Dermis blood vessel endothelial cell (primary cell): Measurements from ENCODE around the gene KIAA0319L. TPM values are rescaled to one million over a fixed set of nuclear protein-coding genes. Genes with fewer than 3 reads are reported as not detected.
A peak's percentile ranks its signal among the peaks of the same experiment; 100 is the strongest.

Experiments used
- DNase-seq: peaks from one replicate; pipeline ENCODE4 v3.0.0; 2010
- total RNA-seq: library from RNA; depleted of rRNA; stranded (reverse); fragments of >200 nt; gene quantifications from 2 replicates; pipeline ENCODE4 v1.2.3, GENCODE V29; 2014

The KIAA0319L gene
- total RNA-seq, 1 donor from 2014 or later = 80.5 TPM

DNA sequence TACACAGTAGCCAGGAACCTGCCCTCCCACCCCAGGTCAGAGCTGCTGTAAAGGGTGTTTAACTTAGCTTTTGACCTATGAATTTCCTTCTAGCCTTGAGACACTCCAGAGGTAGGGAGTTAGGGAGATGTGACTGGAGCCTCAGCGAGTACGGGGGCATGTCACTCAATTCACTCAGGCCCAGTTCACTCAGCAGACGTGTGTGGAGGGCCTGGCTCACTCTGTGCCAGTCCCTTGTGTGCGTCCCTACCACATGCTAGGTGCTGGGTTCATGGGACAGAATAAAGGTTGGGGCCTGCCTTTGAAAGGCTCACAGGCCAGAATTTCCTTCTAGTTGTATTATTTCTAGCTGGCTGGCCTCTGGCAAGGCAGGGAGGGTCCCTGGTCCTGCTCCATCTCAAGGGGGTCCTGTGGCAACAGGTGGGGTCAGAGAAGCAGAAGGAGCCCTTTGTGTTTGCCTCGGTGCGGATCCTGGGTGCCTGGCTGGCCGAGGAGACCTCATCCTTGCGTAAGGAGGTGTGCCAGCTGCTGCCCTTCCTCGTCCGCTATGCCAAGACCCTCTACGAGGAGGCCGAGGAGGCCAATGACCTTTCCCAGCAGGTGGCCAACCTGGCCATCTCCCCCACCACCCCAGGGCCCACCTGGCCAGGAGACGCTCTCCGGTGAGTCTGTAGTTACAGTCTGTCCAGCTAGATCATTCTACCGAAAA, 4.9 kb upstream of the KIAA0319L start:
- DNase-seq = no peak

DNA sequence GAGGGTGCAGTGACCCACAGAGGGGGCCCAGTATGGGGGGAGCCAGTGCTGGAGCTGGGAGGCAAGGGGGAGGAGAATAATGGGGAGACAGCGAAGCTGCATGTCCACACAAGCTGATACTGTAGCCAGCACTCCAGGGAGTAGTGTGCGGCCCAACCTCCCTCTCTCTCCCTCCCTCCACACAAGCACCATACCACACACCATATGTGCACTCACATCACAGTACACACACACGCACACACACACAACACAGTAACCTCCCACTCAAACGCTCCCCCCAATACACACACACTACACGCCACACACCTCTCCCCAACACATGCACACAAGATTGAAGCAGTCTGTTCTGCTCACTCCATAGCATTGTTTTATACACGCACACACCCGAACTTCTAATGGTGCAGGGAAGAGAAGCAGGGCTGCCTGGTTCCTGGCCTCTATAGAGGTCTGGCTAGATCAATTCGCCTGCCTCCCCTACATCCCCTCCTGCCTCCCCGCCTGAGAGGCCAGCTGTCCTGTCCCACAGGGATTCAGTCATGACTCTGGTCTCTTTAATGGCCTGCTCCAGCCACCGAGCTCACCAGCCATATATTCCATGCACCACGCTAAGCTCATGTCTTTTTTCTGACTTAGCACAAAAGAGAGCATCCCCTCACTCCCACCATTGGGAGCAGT, 4.2 kb upstream of the KIAA0319L start:
- no peak for DNase-seq

DNA sequence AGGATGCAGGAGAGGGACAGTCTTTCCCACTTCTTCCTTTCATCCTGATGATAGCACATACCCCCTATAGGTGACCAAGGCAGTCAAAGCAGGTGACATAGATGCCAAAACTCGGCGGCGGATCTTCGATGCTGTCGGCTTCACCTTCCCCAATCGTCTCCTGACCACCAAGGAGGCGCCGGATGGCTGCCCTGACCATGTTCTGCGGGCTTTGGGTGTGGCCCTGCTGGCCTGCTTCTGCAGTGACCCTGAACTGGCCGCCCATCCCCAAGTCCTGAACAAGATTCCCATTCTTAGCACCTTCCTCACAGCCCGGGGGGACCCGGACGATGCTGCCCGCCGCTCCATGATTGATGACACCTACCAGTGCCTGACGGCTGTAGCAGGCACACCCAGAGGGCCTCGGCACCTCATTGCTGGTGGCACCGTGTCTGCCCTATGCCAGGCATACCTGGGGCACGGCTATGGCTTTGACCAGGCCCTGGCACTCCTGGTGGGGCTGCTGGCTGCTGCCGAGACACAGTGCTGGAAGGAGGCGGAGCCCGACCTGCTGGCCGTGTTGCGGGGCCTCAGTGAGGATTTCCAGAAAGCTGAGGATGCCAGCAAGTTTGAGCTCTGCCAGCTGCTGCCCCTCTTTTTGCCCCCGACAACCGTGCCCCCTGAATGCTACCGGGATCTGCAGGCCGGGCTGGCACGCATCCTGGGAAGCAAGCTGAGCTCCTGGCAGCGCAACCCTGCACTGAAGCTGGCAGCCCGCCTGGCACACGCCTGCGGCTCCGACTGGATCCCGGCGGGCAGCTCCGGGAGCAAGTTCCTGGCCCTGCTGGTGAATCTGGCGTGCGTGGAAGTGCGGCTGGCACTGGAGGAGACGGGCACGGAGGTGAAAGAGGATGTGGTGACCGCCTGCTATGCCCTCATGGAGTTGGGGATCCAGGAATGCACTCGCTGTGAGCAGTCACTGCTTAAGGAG, 3.3 kb upstream of the KIAA0319L start:
- no peak for DNase-seq

DNA sequence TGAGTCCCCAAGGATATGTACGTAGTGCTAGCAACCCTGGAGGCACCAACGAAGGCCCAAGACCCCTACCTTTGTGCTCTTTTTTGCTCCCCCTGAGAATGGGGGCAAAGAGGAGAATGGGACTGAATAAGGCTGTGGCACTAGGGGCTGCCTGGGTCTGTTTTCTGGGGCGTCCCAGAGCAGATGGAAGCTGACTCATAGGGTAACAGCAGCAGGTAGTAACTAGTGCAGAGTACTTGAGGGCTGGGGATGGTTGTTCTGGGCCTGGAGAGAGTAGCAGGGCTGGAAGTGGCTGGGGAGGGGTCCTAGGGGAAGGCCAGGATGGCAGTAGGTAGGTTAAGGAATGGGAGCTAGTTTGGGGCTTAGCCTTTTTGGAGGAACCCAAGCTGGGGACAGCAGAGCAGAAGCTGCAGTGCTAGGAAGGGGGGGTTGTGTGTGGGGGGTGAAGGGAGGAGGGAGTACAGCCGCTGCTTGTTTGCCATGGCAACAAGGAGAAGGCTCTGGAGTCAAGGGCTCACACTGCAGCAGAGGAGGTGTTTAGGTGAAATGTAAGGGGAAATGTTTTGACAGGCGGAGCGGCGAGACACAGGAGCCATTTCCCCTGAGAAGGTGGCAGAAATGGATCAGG, 2.2 kb upstream of the KIAA0319L start:
- DNase-seq = no peak

DNA sequence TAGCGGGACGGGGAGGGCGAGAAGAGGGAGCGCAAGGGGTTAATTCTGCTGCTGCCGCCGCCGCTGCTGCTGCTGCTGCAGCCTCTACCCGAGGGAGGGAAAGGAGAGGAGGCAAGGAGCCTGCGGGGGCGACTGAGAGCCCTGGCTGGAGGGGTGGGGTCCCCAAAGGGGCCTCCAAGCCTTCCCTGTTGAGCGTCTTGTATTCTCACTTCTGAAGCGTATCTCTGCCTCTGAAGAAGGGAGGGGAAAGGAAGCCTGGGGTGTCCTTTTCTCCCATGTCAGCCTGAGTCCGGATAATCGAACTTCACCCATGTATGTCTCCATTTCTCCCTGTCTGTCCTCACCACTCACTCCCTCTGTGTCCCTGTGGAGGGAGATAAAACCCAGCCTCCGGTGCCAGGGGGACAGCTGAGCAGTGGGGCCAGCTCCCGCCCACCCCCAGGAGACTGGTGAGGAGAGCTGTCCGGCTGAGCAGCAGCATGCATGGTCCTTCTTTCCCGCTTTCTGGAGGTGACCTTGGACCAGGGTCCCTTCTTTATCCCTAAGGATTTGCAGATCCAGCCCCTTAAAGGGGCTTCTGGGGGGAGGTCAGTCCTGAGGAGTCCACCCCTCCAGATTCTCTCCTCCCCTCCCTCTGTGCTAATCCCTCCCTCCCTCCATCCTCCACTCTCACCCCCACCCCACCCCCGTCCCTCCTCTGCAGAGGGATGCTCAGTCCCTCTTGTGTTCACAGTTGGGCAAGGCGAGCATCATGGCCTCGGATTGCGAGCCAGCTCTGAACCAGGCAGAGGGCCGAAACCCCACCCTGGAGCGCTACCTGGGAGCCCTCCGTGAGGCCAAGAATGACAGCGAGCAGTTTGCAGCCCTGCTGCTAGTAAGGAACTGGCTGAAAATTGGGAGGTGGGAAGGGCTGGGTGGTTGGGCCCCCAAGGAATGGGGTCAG, 1.4 kb upstream of the KIAA0319L start:
- no peak for DNase-seq

DNA sequence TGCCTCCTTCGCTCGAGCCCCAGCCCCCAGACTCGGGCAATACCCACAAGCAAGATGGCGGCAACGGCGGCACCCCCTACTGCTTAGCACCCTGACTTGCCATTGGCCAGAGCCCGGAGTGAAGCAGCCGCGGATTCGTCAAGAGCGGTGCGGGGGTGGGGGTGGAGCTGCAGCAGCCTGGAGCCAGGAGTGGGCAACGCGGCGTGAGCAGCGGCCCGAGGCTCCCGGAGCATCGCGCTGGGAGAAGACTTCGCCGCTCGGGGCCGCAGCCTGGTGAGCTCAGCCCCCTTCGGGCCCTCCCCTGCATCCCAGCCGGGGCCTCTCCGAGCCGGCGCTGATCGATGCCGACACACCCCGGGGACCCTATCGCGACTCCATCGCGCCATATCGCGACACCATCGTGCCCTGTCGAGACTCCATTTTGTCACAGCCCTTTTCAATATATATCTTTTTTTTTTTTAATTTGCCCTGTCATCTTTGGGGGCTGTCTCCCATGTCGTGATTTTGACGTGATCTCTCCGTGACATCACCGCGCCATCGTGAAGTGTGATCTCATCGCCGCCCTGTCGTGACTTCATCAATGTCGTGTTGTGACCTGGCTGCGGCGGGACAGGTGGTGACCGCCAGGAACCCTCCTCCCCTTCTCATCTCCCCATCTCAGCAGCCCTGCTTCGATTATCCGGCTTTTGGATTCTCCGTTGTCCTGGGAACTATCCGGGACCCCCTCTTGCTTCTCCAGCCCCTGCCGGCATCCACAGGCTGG, 589 bp upstream of the KIAA0319L start, which contains the start of gene NCDN:
Gene NCDN (plus strand): TSS at position 189 of the 763 bp plus-strand sequence. CDS start 392 bp downstream, at position 581.
- DNase-seq = peak; percentile 99

DNA sequence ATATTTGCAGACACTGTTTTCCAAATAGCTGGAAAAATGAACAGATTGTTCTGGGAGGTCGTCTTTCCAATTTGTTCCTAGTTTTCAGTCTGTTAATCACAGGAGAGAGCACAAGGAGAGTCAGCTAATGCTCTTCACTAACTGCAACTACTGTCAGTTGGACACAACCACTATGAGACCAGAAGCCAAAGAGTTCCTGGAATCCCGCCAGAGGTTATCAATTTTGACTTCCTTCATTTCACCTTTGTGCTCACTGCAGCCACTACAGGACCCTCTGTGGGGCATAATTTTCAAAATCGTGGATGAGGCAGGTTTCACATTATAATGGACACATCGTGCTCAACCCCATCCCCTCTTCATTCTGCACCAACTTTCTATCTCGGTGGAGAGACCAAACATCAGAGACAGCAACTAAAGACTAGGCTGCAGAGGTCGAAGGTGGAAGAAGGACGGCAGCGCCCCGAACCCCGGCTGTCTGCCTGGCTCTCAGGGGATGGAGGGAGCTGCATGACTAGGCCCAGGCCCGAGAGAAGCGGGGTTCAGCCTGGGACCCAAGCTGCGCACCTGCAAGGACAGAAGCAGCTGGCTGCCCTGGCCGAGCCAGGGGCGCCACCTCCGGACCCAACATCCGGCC, 602 bp downstream of the KIAA0319L start:
- no peak for DNase-seq

DNA sequence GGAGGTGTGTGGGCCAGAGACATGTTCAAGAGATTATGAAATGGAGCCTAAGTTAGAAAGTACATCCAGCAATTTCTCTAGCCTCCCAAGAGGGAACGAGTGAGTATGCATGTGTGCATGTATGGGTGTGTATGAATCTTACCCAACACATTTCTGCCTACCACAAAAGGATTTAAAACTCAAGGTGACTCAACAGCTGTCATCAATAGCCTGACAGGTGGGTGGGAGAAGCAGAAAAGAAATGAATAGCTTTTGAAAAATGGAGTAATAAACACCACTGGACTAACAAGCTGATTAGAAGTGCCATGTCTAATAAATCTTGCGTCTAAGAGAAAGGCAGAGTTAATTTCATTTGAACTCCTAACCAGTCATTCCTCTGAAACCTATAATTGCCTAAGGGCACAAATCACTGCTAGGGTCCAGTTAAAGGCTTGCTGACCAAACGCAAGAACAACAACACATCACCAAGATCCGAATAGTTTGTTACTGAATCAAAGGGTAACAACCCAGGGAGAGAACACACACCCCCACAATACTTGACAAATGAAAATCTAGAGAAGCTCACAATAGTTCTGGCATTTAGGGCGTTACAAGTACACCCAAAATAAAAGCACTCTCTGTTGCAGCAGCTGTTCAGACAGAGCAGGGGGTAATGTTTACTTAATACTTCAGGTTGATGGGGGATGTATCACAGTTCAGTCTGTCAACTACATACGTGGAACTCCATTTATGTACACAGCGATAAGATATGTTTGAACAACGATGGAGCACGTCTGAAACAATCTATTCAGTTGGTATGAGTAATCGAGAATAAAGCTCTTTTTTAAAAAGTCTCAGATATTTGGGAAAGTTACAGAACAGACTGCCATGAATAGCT, 1.4 kb downstream of the KIAA0319L start:
- no peak for DNase-seq

DNA sequence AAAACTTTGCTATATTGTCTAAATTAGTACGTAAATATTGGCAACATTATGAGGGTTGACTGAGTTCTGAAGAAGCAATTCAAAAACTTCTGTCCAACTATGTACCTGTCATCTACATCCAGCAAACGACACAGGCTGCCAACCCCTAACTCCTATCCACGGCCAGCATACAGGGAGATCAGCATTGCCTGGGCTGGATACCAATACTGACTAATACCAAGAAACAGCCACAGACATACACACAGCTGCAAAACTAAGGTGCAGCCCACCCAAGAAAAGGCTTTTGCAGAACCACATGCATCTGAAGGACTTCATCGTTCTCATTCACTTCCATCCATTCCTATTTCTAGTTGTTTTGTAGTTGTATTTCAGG, 2.0 kb downstream of the KIAA0319L start:
- no peak for DNase-seq

DNA sequence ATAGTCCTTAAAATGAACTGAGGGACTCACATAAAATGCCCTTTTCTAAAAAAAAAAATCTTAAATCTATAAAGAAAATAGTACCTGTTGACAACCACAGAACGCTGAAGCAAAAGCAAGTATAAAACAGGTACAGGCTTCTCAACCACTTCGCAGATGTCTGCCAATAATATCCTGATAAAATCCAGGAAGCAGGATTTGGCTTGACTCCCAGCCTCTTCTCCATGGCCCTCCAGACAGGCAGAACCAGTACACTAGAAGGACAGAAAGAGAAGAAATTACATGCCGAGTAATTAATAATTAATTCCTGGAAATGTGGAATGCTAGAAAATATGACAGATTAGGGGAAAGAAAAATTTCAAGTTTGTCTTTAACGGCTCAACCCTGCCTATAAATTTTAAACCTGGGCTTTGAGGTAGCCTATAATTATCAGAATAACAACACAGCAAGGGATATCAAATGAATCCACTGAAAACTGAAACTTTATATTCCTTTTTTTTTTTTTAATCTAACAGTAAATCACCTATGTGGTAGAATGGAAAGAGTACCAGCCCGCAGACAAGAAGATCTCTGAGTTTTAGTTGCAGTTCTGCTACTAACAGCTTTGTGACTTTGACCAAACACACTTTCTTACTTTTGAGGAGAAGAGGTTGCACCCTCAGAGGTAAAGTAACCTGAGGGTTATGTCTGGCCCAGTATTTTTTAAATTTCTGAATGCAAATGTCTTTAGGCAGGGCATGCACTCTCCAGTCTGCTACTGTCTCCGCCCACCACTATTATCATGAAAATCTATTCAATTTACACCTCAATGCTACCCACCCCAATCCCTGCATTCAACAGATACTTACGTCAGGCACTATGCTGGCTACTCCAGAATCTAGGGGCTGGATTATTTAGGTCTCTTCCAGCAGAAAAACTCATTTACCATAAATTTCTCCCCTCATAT, 2.7 kb downstream of the KIAA0319L start:
- peak; percentile 65 for DNase-seq

DNA sequence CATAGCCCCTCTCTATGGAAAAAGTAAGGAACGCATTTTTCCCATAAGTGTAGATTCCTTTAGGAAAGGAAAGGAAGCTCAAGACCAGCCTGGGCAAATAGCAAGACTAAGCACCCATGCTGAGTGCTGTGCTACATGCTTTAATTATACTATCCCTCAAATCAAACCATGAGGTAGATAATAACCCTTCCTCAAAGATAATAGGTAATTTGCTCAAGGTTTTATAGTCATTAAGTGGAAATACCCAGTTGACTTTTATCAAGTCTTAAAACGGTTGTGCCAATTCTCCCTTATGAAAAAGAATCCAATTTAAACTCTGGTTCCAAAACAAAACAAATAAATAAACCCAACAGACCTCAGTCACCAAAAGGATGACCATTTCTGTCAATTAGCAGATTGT, 3.4 kb downstream of the KIAA0319L start:
- DNase-seq = no peak

DNA sequence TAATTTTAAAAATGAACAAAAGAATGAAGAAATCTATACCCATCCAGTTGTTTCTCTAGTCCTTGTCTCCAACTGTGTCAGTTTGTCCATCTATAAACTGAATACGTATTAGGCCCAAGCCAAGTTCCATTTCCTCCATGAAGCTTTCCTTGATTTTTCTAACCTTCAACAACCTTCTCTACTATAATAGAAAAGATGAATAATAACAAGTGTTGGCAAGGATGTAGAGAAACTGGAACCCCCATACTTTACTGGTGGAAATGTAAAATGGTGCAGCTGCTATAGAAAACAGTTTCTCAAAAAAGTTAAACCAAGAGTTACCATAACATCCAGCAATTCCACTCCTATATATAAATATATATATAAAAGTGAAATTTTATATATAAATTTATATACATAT, 10.6 kb downstream of the KIAA0319L start:
- DNase-seq = no peak

DNA sequence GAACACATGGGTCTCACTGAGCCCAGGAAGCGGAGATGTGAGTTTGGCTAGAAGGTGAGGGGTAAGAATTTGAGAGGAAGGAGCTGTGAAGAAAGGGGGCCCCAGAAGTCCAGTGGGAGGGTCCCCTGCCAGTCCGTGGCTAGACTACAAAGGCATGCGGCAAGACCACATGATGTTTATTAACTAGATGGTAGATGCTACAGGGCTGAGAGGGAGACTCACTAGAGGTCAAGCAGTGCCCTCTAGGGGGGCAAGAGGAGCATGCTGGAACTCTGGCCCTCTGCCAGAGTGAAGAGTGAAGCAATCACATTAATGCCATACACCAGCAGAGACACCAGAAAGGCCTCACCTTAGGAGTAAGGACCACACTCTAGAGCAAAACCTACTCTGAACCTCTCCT, 12.2 kb downstream of the KIAA0319L start:
- DNase-seq = peak; percentile 66

DNA sequence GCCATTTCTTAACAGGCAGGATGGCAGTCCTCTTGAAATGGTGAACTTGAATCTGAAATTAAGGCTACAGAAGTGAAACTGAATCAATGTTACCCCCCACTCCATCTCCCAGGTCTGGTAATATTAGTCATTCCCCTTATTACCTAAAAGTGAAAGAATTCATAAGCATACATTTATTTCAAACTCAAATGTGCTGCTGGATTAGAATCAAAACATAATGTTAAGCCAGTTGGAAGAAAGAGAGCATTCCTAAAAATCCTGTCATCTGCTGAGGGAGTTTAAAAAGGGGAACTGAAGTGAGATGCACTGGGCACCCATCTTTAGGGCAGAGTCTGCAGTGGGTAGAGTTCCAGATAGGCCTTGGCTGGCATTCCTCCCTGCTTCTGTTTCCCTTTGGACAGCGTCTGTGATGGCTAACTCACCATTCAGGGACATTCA, 17.4 kb downstream of the KIAA0319L start:
- DNase-seq = no peak

DNA sequence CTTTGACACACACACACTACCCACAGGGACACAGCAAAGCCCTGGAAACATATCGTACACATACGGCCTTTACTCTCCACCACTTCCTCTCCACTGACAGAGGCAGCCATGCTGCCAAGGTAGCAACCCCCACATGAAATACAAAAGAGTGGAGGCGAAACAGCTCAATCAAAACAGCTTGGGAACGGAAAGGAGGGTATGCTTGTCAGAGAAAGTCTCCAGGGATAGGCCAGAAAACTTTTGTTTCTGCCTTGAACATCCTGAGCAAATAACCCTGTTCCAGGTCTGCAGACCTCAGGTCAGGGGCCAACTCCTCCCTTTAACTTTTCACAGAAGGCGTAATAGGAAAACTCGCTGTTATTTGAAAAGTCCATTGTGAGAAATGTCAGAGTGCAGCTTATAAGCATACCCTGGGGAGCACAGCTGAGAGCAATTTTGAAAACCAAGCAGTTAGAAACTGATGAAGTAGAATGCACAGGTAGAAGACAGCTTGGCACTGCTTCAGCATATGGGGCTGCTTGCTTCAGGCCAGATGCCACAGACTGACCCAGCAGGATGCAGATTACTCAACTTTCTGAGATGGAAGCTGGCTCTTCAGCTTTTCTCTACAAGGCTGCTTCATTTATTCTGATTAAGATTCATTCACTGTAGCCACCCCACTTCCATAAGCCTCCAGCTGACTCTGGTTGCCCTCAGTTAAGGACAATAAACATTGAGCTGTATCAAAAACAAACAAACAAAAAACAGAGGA, 18.0 kb downstream of the KIAA0319L start:
- peak; percentile 48 for DNase-seq

DNA sequence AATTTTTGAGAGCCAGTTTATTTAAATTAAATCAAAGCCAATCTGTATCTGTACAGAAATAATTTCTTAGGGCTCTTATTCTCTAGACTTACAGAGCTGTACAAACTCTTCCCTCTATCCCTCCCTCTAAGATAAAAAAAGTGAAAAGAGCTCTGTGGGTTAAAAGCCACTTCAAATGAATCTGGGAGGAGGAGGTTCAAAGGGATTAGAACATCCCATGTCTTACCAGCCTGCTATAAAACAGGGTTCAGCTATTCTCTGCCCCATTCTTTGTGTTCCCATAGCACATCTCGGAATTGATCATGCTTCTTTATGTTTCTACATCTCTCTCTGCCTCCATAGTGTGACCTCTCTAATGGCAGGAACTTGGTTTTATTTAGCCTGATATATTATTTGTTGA, 19.4 kb downstream of the KIAA0319L start:
- no peak for DNase-seq

DNA sequence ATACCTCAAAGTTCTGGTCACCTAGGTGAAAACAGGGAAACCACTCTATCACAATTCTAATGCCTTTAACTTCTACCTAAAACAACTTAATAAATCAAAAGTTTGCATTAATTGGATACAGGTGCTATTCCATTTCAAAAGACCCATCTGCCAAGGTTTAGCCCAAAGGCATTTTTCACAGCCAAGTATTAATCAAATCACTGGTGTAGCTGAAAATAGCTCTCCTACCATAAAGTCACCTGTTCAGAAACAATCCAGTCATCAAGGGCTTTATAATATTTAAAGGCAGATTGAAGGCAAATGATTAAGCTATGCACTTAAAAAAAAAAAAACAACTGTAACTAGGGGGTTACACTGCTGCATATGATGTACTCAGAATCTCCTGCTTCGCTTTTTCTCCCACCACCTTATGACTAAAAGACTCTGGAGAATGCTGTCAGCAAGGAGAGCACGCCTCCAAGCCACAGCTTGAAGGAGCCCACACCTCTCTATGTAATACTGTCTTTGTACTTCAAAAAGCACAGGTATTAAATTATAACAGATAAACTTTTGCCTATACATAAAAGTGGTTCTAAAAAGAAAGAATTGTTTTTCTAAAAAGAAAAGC, 20.5 kb downstream of the KIAA0319L start:
- no peak for DNase-seq
